Glutamatergic neuron (in vitro differentiated cells): ENCODE results near the gene NFKBIL1. TPM values are rescaled to one million over a fixed set of nuclear protein-coding genes. Genes with fewer than 3 reads are reported as not detected.
"Not testable (repeated sequence)": the region's sequence is repeated elsewhere in the genome, so short reads cannot be mapped to it uniquely, and the experiment has no call there.

Experiments
- DNase-seq: peaks from one replicate; pipeline ENCODE4 v3.0.0; 2022
- H3K27ac Mint-ChIP-seq: one replicate; pipeline ENCODE4 v1.8.0; 2020; ENCODE audit warnings: mild to moderate bottlenecking, mixed read lengths, inconsistent platforms; ENCODE audit not compliant: unreplicated experiment
- H3K27me3 Mint-ChIP-seq: one replicate; pipeline ENCODE4 v1.8.0; 2020; ENCODE audit warnings: mild to moderate bottlenecking, moderate library complexity, mixed read lengths, inconsistent platforms; ENCODE audit not compliant: unreplicated experiment
- H3K36me3 Mint-ChIP-seq: one replicate; pipeline ENCODE4 v1.8.0; 2020; ENCODE audit warnings: mild to moderate bottlenecking, mixed read lengths, inconsistent platforms; ENCODE audit not compliant: unreplicated experiment
- H3K4me1 Mint-ChIP-seq: one replicate; pipeline ENCODE4 v1.8.0; 2020; ENCODE audit warnings: mild to moderate bottlenecking, low read depth, mixed read lengths, inconsistent platforms; ENCODE audit not compliant: unreplicated experiment
- H3K4me3 Mint-ChIP-seq: one replicate; pipeline ENCODE4 v1.8.0; 2020; ENCODE audit warnings: mild to moderate bottlenecking, mixed read lengths, inconsistent platforms; ENCODE audit not compliant: unreplicated experiment
- H3K9me3 Mint-ChIP-seq: one replicate; pipeline ENCODE4 v1.8.0; 2020; ENCODE audit warnings: mild to moderate bottlenecking, moderate library complexity, mixed read lengths, inconsistent platforms; ENCODE audit not compliant: unreplicated experiment
- CTCF ChIP-seq: fragments of 200-600 bp; sonication (generic); IDR thresholded peaks from one replicate; pipeline ENCODE4 v1.5.0; 2021; ENCODE audit not compliant: partially characterized antibody, unreplicated experiment
- long read RNA-seq: library from polyadenylated mRNA; unstranded; transcript quantifications from one replicate; pipeline ENCODE4 v2.0.0, GENCODE V29; 2020; ENCODE audit not compliant: unreplicated experiment
- total RNA-seq: library from RNA; stranded (reverse); fragmentation: NEBNext Ultra II Directional; extraction: Animal tissue kit (Norgen Biotek cat#: 25700); gene quantifications from one replicate; pipeline ENCODE4 v1.2.1, GENCODE V29; 2021; ENCODE audit not compliant: unreplicated experiment

NFKBIL1 gene
- total RNA-seq = 29.8 TPM
- long read RNA-seq, transcript NFKBIL1-203 (4 exons, 1,478 nt) = major isoform, 16 of 30 reads
- long read RNA-seq, partial matches to known transcripts = 1 of 30 reads
- long read RNA-seq, other reads (novel, unspliced or antisense) = 5 of 30 reads

GRCh38 chr6:31546958-31547726 is at the start of gene NFKBIL1:
Gene NFKBIL1 (plus strand): TSS chr6:31547608. CDS start chr6:31547695, 87 bp downstream.
- no peaks in the 10 kb centered on the region for H3K36me3 Mint-ChIP-seq

GRCh38 chr6:31498748-31499147 is 48.7 kb upstream of the NFKBIL1 start:
- Mint-ChIP-seq H3K36me3 (no peaks in the 10 kb centered on the region), H3K27ac (no peak overlapping the region), H3K4me3 (peak overlapping the region; percentile 98), H3K9me3 (peaks cover 7% of the 10 kb centered on the region), H3K27me3 (peaks cover 13% of the 10 kb centered on the region), H3K4me1 (peaks cover 9% of the 10 kb centered on the region)
- no peak for TF ChIP-seq CTCF
- DNase-seq = peak; percentile 40

More at GRCh38 chr6:31546958-31547726, at the start of gene NFKBIL1:
- Mint-ChIP-seq H3K4me3 (peak within 1 kb of the TSS; percentile 93), H3K27ac (peak within 1 kb of the TSS; percentile 95), H3K9me3 (peaks cover 22% of the 10 kb centered on the region), H3K4me1 (peaks cover 15% of the 10 kb centered on the region), H3K27me3 (peaks cover 12% of the 10 kb centered on the region)
- DNase-seq = peak; percentile 88
- peak; percentile 24 for TF ChIP-seq CTCF

GRCh38 chr6:31499648-31500047 is 47.8 kb upstream of the NFKBIL1 start:
- peak overlapping the region; percentile 98 for H3K4me3 Mint-ChIP-seq
- H3K27me3 Mint-ChIP-seq = peaks cover 13% of the 10 kb centered on the region
- not testable (repeated sequence) for H3K27ac Mint-ChIP-seq, H3K36me3 Mint-ChIP-seq, H3K4me1 Mint-ChIP-seq, DNase-seq, H3K9me3 Mint-ChIP-seq

GRCh38 chr6:31502586-31502985 is 44.8 kb upstream of the NFKBIL1 start:
- DNase-seq = no peak
- Mint-ChIP-seq H3K4me3 (no peak overlapping the region), H3K9me3 (peaks cover 2% of the 10 kb centered on the region), H3K36me3 (no peaks in the 10 kb centered on the region), H3K4me1 (peaks cover 2% of the 10 kb centered on the region), H3K27me3 (peaks cover 5% of the 10 kb centered on the region), H3K27ac (no peak overlapping the region)
- no peak for TF ChIP-seq CTCF

- not testable (repeated sequence) for DNase-seq, H3K27ac Mint-ChIP-seq, H3K27me3 Mint-ChIP-seq, H3K36me3 Mint-ChIP-seq, H3K4me3 Mint-ChIP-seq, H3K4me1 Mint-ChIP-seq, H3K9me3 Mint-ChIP-seq
Measured at GRCh38 chr6:31509036-31509435, 38.4 kb upstream of the NFKBIL1 start.

GRCh38 chr6:31510007-31510406 is 37.4 kb upstream of the NFKBIL1 start:
- no peak for DNase-seq
- no peaks in the 10 kb centered on the region for H3K36me3 Mint-ChIP-seq
- no peak overlapping the region for H3K27ac Mint-ChIP-seq
- TF ChIP-seq CTCF = no peak
- peaks cover 2% of the 10 kb centered on the region for H3K27me3 Mint-ChIP-seq
- H3K4me1 Mint-ChIP-seq = peaks cover 2% of the 10 kb centered on the region
- no peak overlapping the region for H3K4me3 Mint-ChIP-seq
- peaks cover 2% of the 10 kb centered on the region for H3K9me3 Mint-ChIP-seq
